ENCODE measurements around the gene JPH4. TPM values are rescaled to one million over a fixed set of nuclear protein-coding genes. Genes with fewer than 3 reads are reported as not detected.

JPH4 gene
- polyA plus RNA-seq, 4 donors = 9.5 to 11.6 (median 10.7) TPM

DNA sequence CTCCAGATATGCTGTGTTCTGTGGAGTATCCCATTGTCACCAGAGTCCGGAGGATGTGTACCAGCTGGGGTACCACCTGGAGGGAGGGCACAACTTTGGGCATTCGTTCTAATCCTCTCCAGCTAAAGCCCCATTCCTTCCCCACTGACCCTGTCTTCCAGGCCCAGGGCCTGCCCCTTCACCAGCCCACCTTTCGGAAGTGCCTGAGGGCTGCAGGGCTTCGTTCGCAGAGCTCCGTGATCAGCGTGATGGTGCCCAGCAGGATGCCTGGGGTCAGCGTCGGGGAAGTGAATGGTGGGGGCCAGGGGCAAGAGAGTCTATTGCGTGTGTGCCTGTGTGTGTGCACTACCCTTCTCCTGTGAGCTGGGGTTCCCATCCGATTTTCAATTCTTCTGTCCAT, 13.0 kb downstream of the JPH4 start:
- no peak for DNase-seq (ENCODE audit: low read depth in 4 of 4, low spot score in 3 of 4)

DNA sequence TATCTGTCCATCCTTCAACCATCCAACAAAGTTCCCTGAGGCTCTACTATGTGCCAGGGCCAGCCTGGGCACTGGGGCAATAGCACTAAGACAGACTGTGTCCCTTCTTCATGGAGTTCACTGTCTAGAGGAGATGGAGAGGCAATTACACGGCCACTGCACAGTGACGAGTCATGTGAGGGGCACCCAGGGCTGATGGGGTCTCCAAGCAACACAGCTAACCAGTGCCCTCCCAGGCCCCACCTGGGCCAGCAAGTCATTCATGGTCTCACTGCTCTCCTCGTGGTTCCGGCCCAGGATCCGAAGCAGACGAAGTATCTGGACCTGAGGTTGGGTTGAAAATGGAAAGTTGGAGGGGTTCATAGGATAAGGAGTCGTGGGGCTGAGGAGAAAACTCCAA, 13.7 kb downstream of the JPH4 start:
- DNase-seq (ENCODE audit: low read depth in 4 of 4, low spot score in 3 of 4) = no peak

DNA sequence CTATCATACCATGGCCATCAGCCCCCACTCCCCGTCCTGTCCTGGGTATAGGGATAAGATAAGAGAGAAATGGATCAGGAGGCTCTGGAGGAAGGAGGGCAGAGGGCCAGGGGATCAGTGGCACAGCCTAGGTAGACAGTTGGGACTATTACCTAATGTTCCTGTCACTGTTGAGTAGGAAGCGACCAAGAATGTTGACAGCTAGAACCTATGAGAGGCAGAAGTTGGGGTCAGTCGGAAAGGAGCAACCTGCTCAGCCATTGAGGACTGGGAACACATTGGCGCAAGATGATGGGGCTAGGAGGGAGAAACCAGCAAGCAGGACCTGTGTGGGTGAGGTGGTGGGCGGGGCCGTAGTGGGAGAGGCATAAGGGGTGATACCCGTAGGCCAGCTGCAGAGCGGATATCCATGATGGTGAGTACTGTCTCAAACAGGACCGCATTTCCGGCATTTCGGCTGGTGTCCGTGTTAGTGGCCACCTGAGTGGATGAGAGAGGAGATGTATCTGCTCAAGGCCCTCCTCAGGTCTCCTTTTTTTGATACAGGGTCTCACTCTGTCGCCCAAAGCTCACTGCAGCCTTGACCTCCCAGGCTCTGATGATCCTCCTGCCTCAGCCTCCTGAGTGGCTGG, 14.3 kb downstream of the JPH4 start:
- no peak for DNase-seq (ENCODE audit: low read depth in 4 of 4, low spot score in 3 of 4)

DNA sequence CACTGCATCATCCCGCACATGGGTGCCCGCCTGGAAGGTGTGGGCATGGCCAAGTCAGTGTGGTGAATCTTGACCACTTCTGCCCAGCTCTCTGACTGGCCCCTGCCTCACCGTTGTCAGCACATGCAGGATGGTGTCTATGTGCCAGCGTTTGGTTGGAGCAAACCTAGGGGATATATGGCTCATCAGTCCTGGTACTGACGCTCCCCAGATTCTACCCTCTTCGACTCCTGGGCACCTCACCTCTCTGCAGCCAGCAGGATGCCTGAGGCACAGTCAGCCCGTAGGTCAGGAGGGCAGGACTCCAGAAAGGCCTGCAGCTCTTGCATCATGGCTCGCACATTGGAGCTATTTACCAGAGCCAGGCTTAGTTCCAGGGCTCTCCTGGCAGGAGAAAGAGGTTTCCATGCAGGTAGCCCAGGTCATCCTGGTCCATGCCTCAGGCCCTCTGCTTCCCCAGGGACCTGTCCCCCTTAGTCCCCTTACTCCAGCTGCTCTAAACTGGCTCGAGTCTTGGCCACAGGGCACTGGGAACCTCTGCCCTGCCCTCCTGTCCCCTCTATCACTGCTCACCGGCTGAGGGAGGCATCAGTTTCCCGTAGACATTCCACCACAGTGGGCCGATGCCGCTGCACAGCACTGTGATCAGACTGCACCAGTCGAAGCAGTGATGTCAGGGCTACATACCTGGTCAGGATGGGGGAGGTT, 15.0 kb downstream of the JPH4 start:
- no peak for DNase-seq (ENCODE audit: low read depth in 4 of 4, low spot score in 3 of 4)

GRCh38 chr14:23562822-23563472, 15.6 kb downstream of the JPH4 start:
- no peak for DNase-seq (ENCODE audit: low read depth in 4 of 4, low spot score in 3 of 4)

- no peak for DNase-seq (ENCODE audit: low read depth in 4 of 4, low spot score in 3 of 4)
These were observed 16.4 kb downstream of the JPH4 start for GRCh38 chr14:23561873-23562821.

DNA sequence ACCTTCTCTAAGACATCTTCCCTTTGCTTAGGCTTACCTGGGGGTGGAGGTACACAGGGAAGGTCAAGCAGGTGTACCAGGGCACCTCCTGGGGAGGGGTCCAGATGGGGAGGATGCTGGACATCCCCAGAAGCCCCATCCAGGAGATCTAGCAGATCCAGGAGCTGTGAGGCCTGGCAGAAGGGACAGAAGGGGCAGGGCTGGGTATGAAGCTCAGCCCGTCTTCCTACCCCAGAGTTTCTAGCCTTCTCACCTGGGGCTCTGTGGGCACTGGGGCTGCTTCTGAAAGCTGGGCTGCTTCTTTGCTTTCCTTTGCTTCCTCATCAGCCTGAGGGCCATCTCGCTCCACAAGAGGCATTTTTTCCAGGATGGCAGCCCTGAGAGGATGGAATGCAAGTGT, 17.3 kb downstream of the JPH4 start:
- no peak for DNase-seq (ENCODE audit: low read depth in 4 of 4, low spot score in 3 of 4)

DNA sequence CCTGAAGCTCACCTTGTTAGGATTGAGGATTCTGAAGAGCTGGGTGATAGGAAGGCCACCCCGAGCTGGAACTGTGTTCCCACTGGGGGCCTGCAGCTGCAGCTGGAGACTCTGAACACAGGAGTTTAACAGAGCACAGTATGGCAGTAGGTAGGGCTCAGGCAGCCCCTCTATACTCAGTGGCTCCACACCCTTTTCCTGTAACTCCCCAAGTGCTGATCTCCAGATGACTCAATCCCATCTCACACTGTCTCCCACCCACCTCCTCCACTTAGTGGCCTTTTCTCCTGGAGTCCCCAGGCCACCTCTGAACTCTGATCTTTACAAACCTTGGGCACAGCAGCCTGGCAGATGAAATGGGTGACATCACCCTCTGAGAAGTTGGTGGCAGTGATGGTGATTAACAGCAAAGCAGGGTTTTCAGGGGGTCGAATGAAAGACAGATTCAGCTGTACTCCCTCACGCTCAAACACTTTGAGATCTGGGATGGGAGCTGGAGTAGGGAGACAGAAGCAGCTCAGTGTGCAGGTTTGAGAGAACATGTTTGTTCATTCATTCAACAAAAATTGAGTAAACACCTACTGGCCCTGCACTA, 18.6 kb downstream of the JPH4 start:
- DNase-seq (ENCODE audit: low read depth in 4 of 4, low spot score in 3 of 4) = no peak

DNA sequence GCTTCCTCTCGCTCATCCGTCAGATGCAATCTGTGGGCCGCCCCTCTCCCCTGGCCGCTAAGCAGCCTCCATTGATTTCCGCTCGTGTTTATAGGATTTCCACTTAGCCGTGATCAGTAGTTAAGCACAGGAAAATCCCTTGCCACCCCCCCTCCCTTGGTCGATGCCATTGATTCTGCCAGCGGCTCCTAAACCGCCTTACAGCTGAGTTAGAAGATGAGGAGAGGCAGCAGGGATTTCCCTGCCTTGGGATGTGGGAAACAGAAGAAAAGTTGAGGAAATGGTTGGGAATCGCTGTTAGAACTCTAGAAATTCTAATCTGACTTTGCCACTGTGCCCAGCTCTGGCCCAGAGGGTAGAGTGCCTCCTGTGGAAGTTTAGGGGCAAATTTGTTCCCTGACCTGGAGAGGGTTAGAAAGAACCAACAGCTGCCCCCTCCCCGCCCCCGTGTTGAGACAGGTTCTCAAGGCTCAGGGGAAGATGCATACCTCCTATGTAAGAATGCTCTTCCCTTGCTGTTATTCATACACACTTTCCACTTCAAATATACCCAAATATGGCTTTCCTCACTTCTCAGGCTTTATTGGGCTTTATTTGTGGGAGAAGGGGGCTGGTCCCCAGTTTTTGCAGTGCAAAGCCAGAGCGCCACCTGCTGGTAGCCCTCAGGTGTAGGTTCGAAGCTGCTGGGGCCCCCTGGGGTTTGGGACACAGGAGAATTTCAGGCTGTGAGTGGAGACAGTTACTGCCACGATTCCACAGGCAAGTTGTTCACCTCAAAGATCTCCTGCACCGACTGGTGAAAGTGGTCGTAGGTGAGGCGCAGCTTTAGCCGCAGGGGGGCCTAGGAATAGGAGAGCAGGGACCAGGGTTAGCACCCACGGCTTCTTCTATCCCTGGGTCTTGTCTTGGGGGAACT, 19.3 kb downstream of the JPH4 start:
- no peak for DNase-seq (ENCODE audit: low read depth in 4 of 4, low spot score in 3 of 4)

DNA sequence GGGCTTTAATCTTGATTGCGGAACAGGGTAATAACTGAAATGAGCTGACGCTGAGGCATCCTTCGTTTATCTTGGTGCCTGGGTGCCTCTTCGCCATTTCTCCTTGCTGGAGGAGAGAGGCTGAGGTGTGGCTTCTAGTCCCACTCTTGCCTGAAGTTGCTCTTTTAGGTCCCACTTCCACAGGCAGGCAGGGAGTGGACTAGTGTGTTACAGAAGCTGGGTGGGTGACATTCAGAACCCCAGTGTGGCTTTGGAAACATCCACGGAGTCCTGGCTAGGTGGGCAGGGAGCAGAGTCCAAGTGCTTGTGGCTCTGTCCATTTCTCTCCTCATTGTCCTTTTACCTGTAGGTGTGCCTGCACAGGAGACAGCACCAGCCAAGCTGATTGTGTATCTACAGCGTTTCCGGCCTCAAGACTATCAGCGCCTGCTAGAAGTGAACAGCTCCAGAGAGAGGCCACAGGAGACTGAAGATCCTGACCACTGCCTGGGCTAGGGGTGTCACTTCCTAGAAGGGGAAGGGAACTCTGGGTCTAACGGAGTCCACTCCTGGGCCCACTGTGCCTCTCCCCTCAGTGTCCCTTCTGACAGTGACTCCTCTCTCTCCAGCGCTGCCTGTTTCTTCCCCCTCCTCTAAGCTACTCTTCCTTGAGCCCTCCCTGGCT, 20.1 kb downstream of the JPH4 start:
- no peak for DNase-seq (ENCODE audit: low read depth in 4 of 4, low spot score in 3 of 4)

- DNase-seq (ENCODE audit: low read depth in 4 of 4, low spot score in 3 of 4) = no peak
These were observed 20.6 kb downstream of the JPH4 start for GRCh38 chr14:23557946-23558345.

- no peak for DNase-seq (ENCODE audit: low read depth in 4 of 4, low spot score in 3 of 4)
These were observed 21.1 kb downstream of the JPH4 start for GRCh38 chr14:23557521-23557920.

- DNase-seq (ENCODE audit: low read depth in 4 of 4, low spot score in 3 of 4) = no peak
These were observed 21.7 kb downstream of the JPH4 start for GRCh38 chr14:23556700-23557440.

DNA sequence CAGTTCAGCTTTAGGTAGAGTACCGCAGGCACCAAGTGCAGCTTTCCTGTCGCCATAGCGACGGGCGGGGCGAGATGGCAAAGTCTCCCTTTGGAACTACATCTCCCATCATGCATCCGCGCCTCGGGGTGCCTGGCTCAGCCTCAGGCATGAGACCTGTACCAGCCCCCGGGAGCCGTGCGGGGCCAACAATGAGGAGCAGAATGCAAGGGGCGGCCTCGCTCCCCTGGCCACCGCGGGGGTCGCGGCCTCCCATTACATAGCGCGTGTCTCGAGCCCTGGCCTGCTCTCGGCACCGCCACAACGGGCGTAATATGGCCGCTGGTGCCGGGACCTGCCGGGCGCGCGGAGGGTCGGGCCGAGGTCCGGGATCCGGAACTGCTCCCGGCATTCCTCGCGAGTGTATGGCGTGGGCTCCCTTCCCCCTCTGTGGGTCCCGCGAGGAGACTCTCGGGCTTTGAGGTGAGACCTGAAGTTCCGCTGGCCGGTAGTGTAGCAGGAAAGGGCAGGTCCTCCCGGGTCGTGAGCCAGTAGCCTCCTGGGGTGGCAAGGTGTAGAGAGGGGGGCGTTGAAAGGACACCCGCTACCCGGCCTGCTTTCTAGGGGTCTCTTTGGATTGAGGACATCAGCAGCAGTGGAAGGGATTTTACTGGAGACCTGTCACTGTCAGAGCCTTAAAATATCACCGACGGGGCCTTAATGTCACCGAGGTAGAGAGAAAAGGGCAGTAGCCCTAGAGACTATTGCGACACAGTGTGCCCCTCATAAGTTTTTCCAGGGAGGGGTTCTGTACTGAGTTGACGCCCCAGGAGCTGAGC, 22.5 kb downstream of the JPH4 start, which contains the start of gene THTPA:
Gene THTPA, plus strand, starts transcription at position 390 of the 818 bp plus-strand sequence. CDS start 487 bp downstream, outside the sequence.
- peak in 3 of 4 donors; percentile 75 to 86 (median 85) for DNase-seq (ENCODE audit: low read depth in 4 of 4, low spot score in 3 of 4)

GRCh38 chr14:23555533-23555881, 23.1 kb downstream of the JPH4 start:
- DNase-seq (ENCODE audit: low read depth in 4 of 4, low spot score in 3 of 4) = no peak

- DNase-seq (ENCODE audit: low read depth in 4 of 4, low spot score in 3 of 4) = no peak
These were observed 27.1 kb downstream of the JPH4 start, which contains the start of gene ZFHX2 for GRCh38 chr14:23551266-23552028. Gene ZFHX2, minus strand, starts transcription at chr14:23551765. Its CDS starts 16,440 bp downstream, at chr14:23535325.

All from right renal pelvis (tissue), 4 donors.